Fibroblast of gingiva (primary cell): ENCODE data around the gene MRPS31.
"Not testable (repeated sequence)": the region's sequence is repeated elsewhere in the genome, so short reads cannot be mapped to it uniquely, and the experiment has no call there.

Source experiments
- DNase-seq: peaks from one replicate; pipeline ENCODE4 v3.0.0-alpha.2; 2011; ENCODE audit warnings: low read depth

Gene MRPS31

DNA sequence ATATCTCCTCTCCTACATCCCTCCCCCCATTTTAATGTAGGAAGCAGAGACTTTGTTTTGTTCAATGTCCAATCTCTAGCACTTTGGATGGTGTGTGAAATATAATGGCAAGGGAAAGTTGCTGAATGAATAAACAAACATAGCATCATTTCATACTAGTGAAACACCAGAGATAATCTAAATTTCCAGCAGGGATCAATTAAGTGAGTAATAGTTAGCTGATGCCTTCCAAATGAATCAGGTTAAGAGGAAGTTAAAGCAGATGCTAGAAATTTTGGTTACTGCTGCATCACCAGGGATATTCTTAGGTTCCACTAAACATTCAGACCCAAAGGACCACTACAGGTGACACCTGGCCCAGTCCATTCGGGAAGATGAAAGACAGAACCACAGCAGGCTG, 8.1 kb downstream of the MRPS31 start:
- peak; percentile 51 for DNase-seq

DNA sequence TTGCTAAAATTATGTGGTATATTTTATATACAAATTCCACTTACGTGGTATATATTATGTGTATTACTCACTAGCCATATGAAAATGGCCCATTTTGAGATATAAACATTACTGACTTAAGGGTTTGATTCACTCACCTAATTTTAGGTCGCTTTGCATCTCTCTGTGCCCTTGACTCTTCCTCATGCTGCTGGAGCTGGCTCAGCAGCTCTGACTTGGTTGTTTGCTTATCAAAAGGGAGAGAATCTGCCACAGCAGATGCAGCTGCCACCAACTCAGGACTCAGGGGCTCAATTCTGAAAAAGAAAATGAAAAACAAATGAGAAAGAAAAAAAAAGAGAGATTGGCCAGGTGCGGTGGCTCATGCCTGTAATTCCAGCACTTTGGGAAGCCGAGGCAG, 12.2 kb downstream of the MRPS31 start:
- DNase-seq, result no peak

DNA sequence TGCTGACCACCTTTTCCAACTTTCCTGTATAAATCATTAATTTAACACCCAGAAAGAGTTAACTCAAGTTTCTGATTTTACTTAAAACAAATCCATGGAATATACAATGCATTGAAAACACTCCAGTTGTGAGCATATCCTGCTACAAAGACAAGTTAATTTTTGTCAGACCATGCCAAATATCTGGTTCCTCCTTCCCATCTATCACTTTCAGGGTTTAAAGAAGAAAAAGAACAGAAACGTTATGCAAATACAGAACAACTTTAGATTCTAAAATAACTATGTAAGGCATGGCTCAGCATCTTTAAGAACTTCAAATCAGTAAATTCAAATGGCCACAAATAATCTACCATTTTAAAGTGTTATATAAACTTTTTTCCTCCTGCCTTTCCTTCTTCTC, 14.9 kb downstream of the MRPS31 start:
- DNase-seq, result no peak

DNA sequence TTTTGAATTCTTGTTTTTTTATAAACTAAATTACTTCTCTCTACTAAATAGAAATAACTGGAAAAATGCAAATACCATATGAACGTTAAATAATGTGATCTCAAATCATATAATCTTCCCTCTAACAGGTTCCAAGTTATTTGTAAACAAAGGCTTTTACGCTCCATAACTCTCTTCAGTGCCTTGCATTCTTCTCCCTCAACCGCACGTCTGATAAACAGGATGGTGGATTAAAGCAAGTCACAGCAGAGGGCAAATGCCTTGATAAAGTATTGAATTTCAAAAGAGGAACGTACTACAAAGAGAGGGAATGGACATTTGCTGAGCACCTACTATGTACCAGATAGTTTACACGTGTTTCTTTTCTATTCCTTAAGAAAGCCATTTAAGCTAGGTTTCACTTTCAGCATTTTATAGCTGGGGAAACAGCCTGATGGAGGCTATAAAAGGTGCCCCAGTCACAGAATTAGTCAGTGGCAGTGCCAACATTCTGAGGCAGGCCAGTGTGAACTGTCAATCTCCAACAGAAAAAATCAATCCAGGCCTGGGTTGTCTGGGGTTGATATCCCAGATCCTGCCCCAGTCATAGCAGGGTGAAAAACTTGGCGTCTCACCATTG, 15.8 kb downstream of the MRPS31 start:
- no peak for DNase-seq

DNA sequence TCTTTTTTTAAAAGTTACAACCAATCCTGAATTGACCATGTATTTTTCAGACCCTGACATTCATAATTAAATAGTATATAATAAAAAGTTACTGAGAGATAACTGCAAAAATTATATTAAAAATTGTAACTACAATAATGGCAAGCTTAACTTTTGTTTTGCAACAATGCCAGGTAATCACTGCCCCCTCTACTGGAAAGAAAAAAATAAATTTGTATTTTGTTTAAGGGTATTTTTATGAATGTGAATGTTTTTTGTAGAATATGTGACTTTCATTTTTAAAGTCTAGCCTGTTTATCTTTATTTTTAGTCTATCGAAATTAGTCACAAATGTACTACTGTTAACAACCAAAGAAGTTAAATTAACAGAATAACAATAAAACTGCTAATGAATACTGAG, 21.7 kb downstream of the MRPS31 start:
- DNase-seq, result no peak

DNA sequence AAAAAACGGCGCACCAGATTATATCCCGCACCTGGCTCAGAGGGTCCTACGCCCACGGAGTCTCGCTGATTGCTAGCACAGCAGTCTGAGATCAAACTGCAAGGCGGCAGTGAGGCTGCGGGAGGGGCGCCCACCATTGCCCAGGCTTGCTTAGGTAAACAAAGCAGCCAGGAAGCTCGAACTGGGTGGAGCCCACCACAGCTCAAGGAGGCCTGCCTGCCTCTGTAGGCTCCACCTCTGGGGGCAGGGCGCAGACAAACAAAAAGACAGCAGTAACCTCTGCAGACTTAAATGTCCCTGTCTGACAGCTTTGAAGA, 35.8 kb downstream of the MRPS31 start:
- not testable (repeated sequence) for DNase-seq

DNA sequence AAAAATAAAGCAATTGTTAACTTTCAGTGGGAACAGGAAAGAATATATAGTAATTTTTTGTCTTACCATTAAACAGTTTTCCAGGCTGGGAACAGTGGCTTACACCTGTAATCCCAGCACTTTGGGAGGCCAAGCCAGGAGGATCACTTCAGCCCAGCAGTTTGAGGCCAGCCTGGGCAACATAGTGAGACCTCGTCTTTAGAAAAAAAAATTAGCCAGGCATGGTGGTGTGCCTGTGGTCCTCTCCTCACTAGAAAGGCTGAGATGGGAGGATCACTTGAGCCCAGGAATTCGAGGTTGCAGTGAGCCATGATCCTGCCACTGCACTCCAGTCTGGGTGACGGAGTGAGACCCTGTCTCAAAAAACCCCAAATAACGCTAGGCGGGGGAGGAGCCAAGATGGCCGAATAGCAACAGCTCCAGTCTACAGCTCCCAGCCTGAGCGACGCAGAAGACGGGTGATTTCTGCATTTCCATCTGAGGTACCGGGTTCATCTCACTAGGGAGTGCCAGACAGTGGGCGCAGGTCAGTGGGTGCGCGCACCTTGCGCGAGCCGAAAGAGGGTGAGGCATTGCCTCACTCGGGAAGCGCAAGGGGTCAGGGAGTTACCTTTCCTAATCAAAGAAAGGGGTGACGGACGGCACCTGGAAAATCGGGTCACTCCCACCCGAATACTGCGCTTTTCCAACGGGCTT, 36.3 kb downstream of the MRPS31 start:
- not testable (repeated sequence) for DNase-seq

DNA sequence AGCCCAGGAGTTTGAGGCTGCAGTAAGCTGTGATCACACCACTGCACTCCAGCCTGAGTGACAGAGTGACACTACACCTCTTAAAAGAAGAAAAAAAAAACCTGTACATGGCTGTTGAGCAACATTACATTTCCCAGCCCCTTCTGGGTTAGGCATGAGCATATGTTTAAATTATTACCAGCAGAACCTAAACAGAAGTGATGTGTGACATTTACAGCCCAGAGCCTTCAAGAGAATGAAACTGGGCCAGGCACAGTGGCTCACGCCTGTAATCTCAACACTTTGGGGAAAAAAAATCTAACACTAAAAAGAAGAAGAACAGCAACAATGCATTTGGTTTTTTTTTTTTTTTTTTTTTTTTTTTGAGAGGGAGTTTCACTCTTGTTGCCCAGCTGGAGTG, 38.3 kb downstream of the MRPS31 start:
- no peak for DNase-seq

DNA sequence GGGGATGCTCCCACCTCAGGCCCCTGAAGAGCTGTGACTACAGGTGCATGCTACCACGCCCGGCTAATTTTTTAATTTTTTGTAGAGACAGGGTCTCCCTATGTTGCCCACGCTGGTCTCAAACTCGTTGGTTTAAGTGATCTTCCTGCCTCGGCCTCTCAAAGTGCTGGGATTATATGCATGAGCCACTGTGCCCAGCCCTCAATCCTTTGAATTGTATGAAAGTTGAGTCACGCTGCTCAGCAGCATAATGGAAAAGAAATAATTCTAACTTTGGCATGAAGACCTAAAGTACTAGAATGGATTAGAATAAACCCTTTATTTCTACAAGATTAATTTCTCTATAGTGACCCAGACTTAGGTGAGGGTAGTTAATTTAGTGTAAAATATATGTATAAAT, 42.4 kb downstream of the MRPS31 start:
- DNase-seq, result no peak

DNA sequence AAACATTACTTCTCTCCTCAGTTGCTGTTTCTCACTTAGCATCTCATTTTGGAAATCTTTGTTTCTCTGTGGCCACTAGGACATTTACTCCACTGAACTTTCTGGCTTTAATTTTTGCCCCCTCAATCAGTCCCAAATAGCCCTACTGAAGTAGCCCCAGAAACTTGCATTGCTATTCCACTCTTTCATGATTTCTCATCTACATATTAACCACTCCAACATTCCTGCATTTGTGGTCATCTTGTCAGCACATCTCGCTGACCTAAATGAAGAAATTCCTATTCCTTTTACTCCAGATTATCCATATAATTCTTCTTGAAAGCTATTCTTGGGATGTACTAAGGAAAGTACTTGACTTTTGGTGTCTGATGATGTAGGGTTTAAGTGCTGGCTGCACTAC, 56.6 kb downstream of the MRPS31 start:
- DNase-seq, result not testable (repeated sequence)

DNA sequence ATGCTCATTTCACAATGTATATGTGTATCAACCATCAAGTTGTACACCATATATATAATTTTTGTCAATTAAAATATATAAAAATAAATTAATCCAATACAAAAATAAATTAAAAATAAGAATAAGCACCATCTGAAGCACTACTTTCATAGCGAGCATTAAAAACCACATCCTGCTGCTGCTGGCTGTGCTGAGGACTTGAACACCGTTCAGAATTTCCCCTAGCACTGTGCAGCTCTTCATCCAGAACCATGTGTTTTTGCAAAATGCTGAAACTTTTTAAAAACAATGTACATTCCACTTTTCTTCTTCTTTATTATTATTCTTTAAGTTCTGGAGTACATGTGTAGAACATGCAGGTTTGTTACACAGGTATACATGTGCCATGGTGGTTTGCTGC, 64.6 kb downstream of the MRPS31 start:
- no peak for DNase-seq

DNA sequence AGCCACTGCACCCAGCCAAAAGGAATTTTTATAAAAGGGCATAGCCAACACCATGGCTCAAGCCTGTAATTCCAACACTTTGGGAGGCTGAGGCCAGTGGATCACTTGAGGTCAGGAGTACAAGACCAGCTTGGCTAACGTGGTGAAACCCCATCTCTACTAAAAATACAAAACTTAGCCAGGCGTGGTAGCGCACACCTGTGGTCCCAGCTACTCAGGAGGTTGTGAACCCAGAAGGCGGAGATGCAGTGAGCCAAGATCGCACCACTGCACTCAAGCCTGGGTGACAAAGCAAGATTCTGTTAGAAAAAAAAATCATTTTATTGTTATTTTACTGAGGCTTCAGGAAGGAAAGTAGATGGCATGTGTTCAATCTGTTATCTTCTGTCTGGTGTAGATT, 73.3 kb downstream of the MRPS31 start:
- no peak for DNase-seq

DNA sequence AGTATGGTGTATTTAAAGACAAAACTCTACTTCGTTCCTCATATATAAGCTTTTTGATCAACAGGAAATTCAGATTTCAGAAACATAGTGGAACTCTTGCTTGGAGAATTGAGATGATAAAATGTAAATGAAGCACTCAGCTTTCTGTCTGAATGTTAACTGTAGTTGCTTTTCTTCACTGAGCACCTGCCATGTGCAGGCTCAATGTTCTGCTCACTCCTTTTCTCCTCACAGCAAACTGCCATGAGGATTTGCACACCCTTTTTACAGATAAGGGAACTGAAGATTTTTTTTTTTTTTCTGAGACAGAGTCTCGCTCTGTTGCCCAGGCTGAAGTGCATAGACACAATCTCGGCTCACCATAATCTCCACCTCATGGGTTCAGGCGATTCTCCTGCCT, 76.6 kb downstream of the MRPS31 start:
- DNase-seq, result no peak

DNA sequence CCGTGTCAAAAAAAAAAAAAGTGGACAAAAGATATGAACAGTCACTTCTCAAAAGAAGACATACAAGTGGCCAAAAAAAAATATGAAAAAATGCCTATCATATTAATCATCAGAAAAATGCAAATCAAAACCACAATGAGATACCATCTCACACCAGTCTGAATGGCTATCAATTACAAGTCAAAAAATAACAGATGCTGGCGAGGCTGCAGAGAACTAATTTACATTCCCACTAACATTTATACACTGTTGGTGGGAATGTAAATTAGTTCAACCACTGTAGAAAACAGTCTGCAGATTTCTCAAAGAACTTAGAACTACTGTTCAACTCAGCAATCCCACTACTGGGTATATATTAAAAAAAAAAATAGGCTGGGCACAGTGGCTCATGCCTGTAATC, 78.0 kb downstream of the MRPS31 start:
- no peak for DNase-seq

DNA sequence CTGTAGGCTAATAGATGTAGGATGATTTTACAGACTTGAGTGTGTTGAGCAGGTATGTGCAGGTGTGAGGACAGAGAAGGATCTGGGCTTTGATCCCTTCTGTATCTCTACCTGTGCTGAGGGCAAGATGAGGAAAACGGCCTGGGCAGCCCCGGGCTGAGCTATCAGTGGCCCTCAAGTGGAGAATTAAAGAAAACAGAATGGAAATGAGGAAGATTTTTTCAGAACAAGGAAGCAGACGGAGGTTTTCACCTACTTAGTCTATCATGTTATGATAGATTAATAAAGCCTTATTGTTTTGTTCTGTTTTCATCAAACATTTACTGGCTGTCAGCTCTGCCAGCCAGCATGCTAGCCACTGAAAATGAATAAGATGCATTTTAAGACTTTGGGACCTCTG, 82.2 kb downstream of the MRPS31 start:
- no peak for DNase-seq

DNA sequence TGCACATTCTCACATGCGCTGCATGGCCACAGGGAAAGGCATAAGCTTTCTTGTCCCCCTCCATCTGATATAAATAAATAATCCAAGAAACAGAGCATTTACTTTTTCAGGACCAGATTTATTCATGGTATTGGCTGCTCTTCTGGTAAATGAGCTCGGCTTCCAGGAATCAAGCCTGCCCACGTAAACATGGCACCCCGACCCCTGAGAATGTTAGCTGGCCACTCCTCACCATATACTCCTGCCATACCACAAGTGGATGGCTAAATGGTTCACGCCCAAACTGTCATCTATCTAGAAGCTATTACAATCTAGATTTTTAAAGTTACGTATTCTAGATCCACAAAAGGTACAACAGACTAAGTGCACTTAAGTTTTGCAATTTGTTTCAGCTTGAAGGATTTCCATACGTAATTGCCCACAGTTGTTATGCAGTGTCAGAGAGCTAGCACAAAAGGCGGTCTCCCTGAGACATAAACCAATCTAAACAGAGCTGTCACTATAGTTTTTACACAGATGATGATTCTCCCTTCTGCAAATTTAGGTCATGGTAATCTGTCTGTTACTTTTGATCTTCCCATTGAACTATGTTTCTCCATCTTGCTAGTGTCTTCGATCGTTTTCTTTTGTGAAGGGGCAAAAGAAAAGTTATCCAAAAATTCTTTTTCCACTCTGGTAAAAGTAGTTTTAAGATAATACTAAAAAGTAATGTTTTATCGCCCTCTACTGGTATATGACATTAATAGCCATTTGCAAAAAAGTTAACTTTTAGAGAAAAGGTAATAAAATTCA, 88.3 kb downstream of the MRPS31 start:
- no peak for DNase-seq

DNA sequence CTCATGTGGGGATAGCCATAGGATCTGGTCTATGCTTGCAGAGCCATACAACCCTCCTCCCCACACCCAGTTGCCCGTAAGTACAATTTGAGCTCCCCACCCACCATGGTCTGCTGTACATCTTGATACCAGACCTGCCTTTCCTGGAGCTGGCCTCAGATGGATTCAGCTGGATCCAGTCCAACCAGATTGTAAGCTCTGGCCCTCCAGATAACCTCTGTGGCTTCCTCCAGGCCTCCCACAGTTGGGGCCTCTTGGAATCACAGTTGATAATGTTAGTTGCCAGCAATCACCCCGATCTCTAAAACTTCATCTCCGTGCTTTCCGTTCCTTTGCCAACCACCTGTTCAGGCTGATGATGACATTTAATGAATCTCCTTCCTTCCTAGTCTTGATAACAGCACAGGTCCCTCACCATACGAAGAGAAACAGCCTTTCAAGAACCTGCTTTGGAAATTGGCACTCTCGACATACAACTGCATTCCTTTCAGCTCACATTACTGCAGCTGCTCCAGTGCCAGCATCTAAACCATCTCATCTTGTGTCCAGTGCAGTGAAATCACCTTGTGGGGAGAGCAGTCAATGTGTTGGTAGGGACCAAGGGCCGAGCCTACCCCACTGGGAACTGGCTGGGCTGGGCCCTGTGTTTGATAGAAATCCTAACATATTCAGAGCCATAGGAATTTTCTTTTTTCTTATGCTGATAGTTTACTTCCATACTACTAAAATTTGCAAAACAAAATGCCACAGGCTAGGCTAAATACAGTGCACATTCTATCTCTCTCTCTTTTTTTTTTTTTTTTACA, 89.4 kb downstream of the MRPS31 start:
- no peak for DNase-seq

DNA sequence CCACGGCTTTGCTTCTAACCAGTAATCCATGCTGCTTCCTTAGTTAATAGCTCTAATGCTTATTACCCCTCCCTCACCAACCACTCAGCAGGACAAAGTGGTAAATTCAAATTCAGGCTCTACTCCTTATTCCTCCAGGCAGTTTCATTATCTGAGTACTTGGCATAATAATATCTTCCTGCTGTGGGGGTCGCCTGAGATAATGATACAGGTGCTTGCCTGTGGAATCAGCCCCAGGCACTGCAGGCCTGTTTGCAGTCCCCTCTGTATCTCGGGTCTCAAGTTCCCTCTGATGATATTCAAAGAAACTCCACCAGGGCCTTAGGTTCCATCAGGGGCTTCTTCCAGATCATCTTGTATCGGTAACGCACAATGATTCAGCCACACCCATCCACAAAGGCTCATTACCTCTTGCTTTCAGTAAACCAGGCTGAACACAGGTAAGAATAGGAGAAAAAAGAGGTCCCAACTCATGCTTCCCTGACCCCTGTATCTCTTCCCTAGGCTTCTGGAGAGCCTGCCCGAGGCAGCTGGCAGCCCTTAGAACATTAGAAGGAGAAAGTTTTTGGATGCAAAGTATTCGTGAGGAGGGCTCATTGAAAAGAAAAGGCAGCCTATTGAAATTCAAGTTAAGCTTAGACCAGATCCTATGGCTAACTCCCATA, 90.2 kb downstream of the MRPS31 start:
- no peak for DNase-seq

DNA sequence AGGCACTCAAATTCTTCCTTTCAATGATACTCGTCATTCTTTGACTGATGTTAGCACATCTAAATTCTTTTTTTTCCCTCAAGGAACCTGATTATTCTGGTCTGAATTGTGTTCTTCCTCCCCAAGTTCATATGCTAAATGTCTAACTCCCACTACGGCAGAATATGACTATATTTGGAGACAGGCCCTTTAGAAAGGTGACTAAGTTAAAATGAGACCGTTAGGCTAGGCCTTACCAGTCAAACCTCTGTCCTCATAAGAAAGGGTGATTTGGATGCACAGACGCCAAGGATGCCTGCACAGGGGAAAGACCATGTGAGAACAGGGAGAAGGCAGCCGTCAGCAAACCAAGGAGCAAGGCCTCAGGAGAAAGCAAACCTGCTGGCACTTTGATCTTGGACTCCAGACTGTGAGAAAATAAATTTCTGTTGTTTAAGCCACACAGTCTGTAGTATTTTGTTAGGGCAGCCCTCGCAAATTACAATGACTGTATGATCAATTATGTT, 91.5 kb downstream of the MRPS31 start:
- DNase-seq, result no peak
